ENCODE measurements around the gene RAB19.
"Not testable (repeated sequence)": the region's sequence is repeated elsewhere in the genome, so short reads cannot be mapped to it uniquely, and the experiment has no call there.

- TF ChIP-seq CTCF (IDR thresholded peaks at IDR 0.05; ENCODE audit: poor library complexity, severe bottlenecking); EP300 (conservative IDR thresholded peaks at IDR 0.05; ENCODE audit: poor library complexity, severe bottlenecking); TAF1 (IDR thresholded peaks at IDR 0.05; ENCODE audit: low read depth); EZH2 (IDR thresholded peaks at IDR 0.05; ENCODE audit: borderline replicate concordance, insufficient read depth, low read length, poor library complexity, severe bottlenecking); SMC3 (conservative IDR thresholded peaks at IDR 0.05; ENCODE audit: poor library complexity): not testable (repeated sequence)
These were observed 12.0 kb downstream of the RAB19 start for GRCh38 chr7:140415816-140416215.
